Daoy (cell line): ENCODE measurements around the gene SLC22A17. TPM values are rescaled to one million over a fixed set of nuclear protein-coding genes. Genes with fewer than 3 reads are reported as not detected.

Experiments
- DNase-seq: peaks from one replicate; pipeline ENCODE4 v3.0.0-alpha.2; 2015; ENCODE audit warnings: low read depth
- total RNA-seq: library from RNA; depleted of rRNA; stranded (reverse); fragments of >200 nt; shearing (Covaris generic); gene quantifications from 2 replicates; pipeline ENCODE4 v1.2.3, GENCODE V29; 2014; rRNA removed

The SLC22A17 gene
- total RNA-seq, 1 experiment from 2014 or later, result 13.9 TPM

- peak; percentile 68 for DNase-seq
These were observed 44.7 kb downstream of the SLC22A17 start for GRCh38 chr14:23307687-23308644.

GRCh38 chr14:23307146-23307530 lies 45.5 kb downstream of the SLC22A17 start:
- DNase-seq, result no peak

- peak; percentile 97 for DNase-seq
These were observed 46.1 kb downstream of the SLC22A17 start, which contains the start of gene BCL2L2 for GRCh38 chr14:23306412-23307145. Gene BCL2L2, plus strand, starts transcription at chr14:23306833. Its CDS starts 935 bp downstream, at chr14:23307768.

GRCh38 chr14:23302290-23303225 lies 50.1 kb downstream of the SLC22A17 start, which contains the start of gene PPP1R3E:
Gene PPP1R3E, minus strand, starts transcription at chr14:23302859. Its CDS starts 283 bp downstream, at chr14:23302576.
- DNase-seq, result peak; percentile 77

- no peak for DNase-seq
These were observed 50.8 kb downstream of the SLC22A17 start for GRCh38 chr14:23301969-23302289.

- DNase-seq, result peak; percentile 100
These were observed 51.3 kb downstream of the SLC22A17 start for GRCh38 chr14:23301288-23301968.

GRCh38 chr14:23300687-23301223 lies 51.9 kb downstream of the SLC22A17 start:
- DNase-seq, result peak; percentile 43

GRCh38 chr14:23299986-23300686 lies 52.6 kb downstream of the SLC22A17 start:
- DNase-seq, result no peak

GRCh38 chr14:23299211-23299957 lies 53.3 kb downstream of the SLC22A17 start:
- no peak for DNase-seq

GRCh38 chr14:23297611-23298277 lies 54.9 kb downstream of the SLC22A17 start:
- no peak for DNase-seq

- DNase-seq, result no peak
These were observed 55.6 kb downstream of the SLC22A17 start for GRCh38 chr14:23297096-23297495.

Other genes starting within 250 kb of the SLC22A17 start
- not detected in 2 replicates for gene CIROP, start 247.9 kb downstream of the SLC22A17 start, total RNA-seq
- gene CEBPE, start 233.6 kb downstream of the SLC22A17 start, total RNA-seq, result not detected in 2 replicates
- gene SLC7A8, start 169.2 kb downstream of the SLC22A17 start, total RNA-seq, result 0.91 TPM in 1 of 2 replicates, not detected in the other
- gene RNF212B, start 115.0 kb downstream of the SLC22A17 start, total RNA-seq, result not detected in 2 replicates
- gene HOMEZ, start 66.8 kb downstream of the SLC22A17 start, total RNA-seq, result 5.8 and 6.9 TPM in 2 replicates
- gene PPP1R3E, start 50.0 kb downstream of the SLC22A17 start, total RNA-seq, result 1.5 and 2.6 TPM in 2 replicates
- 7.4 and 16.8 TPM in 2 replicates for gene BCL2L2, start 46.1 kb downstream of the SLC22A17 start, total RNA-seq
- gene PABPN1, start 31.4 kb downstream of the SLC22A17 start, total RNA-seq, result 92.2 and 127 TPM in 2 replicates
- gene EFS, start 12.3 kb upstream of the SLC22A17 start, total RNA-seq, result 0.80 and 1.4 TPM in 2 replicates
- gene IL25, start 19.9 kb upstream of the SLC22A17 start, total RNA-seq, result not detected in 2 replicates
- gene CMTM5, start 24.2 kb upstream of the SLC22A17 start, total RNA-seq, result not detected in 2 replicates
- gene MYH6, start 55.4 kb upstream of the SLC22A17 start, total RNA-seq, result not detected in 2 replicates
- not detected in 2 replicates for gene MYH7, start 82.8 kb upstream of the SLC22A17 start, total RNA-seq
- 176 and 177 TPM in 2 replicates for gene NGDN, start 116.8 kb upstream of the SLC22A17 start, total RNA-seq
- 0.23 and 0.42 TPM in 2 replicates for gene ZFHX2, start 198.9 kb upstream of the SLC22A17 start, total RNA-seq
- gene THTPA, start 203.4 kb upstream of the SLC22A17 start, total RNA-seq, result 8.5 and 9.0 TPM in 2 replicates
- 10.2 and 47.7 TPM in 2 replicates for gene AP1G2, start 214.9 kb upstream of the SLC22A17 start, total RNA-seq
- gene JPH4, start 225.9 kb upstream of the SLC22A17 start, total RNA-seq, result 0.29 TPM in 1 of 2 replicates, not detected in the other